Glutamatergic neuron (in vitro differentiated cells): Measurements from ENCODE around the gene RAB3GAP2. TPM values are rescaled to one million over a fixed set of nuclear protein-coding genes. Genes with fewer than 3 reads are reported as not detected.
A peak's percentile ranks its signal among the peaks of the same experiment; 100 is the strongest.
"Not testable (repeated sequence)": the region's sequence is repeated elsewhere in the genome, so short reads cannot be mapped to it uniquely, and the experiment has no call there.

Experiments used
- DNase-seq: peaks from one replicate; pipeline ENCODE4 v3.0.0; 2022
- H3K27ac Mint-ChIP-seq: one replicate; pipeline ENCODE4 v1.8.0; 2020; ENCODE audit warnings: mild to moderate bottlenecking, mixed read lengths, inconsistent platforms; ENCODE audit not compliant: unreplicated experiment
- H3K27me3 Mint-ChIP-seq: one replicate; pipeline ENCODE4 v1.8.0; 2020; ENCODE audit warnings: mild to moderate bottlenecking, moderate library complexity, mixed read lengths, inconsistent platforms; ENCODE audit not compliant: unreplicated experiment
- H3K36me3 Mint-ChIP-seq: one replicate; pipeline ENCODE4 v1.8.0; 2020; ENCODE audit warnings: mild to moderate bottlenecking, mixed read lengths, inconsistent platforms; ENCODE audit not compliant: unreplicated experiment
- H3K4me1 Mint-ChIP-seq: one replicate; pipeline ENCODE4 v1.8.0; 2020; ENCODE audit warnings: mild to moderate bottlenecking, low read depth, mixed read lengths, inconsistent platforms; ENCODE audit not compliant: unreplicated experiment
- H3K4me3 Mint-ChIP-seq: one replicate; pipeline ENCODE4 v1.8.0; 2020; ENCODE audit warnings: mild to moderate bottlenecking, mixed read lengths, inconsistent platforms; ENCODE audit not compliant: unreplicated experiment
- H3K9me3 Mint-ChIP-seq: one replicate; pipeline ENCODE4 v1.8.0; 2020; ENCODE audit warnings: mild to moderate bottlenecking, moderate library complexity, mixed read lengths, inconsistent platforms; ENCODE audit not compliant: unreplicated experiment
- total RNA-seq: library from RNA; stranded (reverse); fragmentation: NEBNext Ultra II Directional; extraction: Animal tissue kit (Norgen Biotek cat#: 25700); gene quantifications from one replicate; pipeline ENCODE4 v1.2.1, GENCODE V29; 2021; ENCODE audit not compliant: unreplicated experiment
- TF ChIP-seq, protein P1 (sequence below): fragments of 200-600 bp; sonication (generic); IDR thresholded peaks from one replicate; pipeline ENCODE4 v1.5.0; 2021; ENCODE audit not compliant: partially characterized antibody, unreplicated experiment

Gene RAB3GAP2
- total RNA-seq, 1 donor from 2014 or later, result 65.3 TPM

DNA sequence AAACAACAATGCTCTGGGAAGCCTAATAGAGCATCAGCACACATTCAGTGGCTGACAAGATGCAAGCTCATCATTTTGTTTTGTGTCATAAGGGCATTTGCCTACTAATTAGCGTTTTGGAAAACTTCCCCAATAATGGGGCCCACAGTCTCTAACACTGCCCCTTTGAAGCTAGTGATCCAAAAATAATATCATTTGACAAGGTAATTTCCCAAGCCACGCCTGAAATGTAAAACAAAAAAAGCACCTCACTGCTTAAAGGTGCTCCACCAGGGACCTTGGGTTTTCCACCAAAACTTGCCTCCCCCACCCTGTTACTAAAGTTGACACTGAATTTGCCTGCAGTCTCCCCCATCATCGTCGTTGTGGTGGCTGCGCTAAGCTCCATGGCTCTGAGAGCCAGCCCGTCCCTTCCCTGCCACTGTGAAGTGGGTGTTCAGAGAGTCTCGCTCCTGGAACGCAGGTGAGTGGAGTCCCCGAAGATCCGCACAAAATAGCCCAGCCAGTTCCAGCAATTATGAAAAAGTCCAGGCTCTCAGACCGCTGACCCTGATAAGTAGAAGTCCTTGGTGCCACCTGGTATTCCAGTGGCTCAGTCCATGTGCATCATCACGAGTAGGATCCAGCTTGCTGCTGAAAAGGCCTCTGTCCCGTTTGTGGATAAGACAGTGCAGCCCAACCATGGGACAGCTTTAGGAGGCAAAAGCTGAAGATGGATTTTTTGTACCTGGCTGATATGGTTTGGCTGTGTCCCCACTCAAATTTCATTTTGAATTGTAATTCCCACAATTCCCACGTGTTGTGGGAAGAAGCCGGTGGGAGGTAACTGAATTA, 52.2 kb downstream of the RAB3GAP2 start:
- peaks cover 16% of the 10 kb centered on the region for H3K4me1 Mint-ChIP-seq
- H3K27me3 Mint-ChIP-seq, result no peaks in the 10 kb centered on the region
- no peak overlapping the region for H3K4me3 Mint-ChIP-seq
- peaks cover 2% of the 10 kb centered on the region for H3K9me3 Mint-ChIP-seq
- peak overlapping the region; percentile 78 for H3K27ac Mint-ChIP-seq
- TF ChIP-seq, protein P1, sequence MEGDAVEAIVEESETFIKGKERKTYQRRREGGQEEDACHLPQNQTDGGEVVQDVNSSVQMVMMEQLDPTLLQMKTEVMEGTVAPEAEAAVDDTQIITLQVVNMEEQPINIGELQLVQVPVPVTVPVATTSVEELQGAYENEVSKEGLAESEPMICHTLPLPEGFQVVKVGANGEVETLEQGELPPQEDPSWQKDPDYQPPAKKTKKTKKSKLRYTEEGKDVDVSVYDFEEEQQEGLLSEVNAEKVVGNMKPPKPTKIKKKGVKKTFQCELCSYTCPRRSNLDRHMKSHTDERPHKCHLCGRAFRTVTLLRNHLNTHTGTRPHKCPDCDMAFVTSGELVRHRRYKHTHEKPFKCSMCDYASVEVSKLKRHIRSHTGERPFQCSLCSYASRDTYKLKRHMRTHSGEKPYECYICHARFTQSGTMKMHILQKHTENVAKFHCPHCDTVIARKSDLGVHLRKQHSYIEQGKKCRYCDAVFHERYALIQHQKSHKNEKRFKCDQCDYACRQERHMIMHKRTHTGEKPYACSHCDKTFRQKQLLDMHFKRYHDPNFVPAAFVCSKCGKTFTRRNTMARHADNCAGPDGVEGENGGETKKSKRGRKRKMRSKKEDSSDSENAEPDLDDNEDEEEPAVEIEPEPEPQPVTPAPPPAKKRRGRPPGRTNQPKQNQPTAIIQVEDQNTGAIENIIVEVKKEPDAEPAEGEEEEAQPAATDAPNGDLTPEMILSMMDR, result no peak
- no peak for DNase-seq
- H3K36me3 Mint-ChIP-seq, result no peaks in the 10 kb centered on the region

DNA sequence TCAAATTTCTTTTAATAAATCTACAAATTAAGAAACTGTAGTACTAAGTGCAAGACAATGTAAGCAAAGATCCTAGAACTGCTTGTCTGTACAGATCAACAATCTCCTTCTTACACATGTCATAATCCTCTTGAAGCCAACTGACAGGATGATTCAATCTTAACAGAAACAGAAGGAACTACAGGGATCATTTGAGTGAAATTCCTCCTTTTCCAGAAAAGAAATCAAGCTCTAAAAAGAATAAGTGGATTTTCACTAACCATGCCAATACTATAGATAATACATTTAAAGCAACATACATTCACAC, 53.2 kb downstream of the RAB3GAP2 start:
- H3K27ac Mint-ChIP-seq, result peak overlapping the region; percentile 13
- no peaks in the 10 kb centered on the region for H3K36me3 Mint-ChIP-seq
- DNase-seq, result no peak
- peaks cover 16% of the 10 kb centered on the region for H3K4me1 Mint-ChIP-seq
- H3K9me3 Mint-ChIP-seq, result peaks cover 2% of the 10 kb centered on the region
- TF ChIP-seq, protein P1, result no peak
- no peak overlapping the region for H3K4me3 Mint-ChIP-seq
- H3K27me3 Mint-ChIP-seq, result no peaks in the 10 kb centered on the region

DNA sequence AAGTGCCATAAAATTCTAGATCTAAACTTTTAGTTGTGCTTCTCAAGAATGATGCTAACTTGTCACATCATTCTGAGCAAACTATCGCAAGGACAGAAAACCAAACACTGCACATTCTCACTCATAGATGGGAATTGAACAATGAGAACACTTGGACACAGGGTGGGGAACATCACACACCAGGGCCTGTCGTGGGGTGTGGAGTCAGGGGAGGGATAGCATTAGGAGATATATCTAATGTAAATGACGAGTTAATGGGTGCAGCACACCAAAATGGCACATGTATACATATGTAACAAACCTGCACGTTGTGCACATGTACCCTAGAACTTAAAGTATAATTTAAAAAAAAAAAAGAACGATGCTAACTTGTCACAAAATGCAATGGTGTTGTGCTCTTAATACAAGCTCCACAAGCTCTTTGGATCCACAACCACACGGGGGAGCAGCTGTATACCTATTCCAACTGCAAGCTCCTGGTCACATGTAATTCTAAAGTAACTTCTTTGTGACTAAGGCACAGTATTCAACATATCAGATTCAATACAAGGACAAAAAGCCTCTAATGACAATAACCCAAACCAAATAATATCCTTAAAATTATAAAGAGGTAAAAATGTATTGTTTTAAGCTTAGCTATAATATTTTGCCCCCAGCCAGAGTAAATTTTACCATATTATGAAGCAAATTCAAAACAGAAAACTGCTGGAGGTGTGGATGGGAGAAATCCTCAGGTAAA, 53.7 kb downstream of the RAB3GAP2 start:
- not testable (repeated sequence) for H3K4me3 Mint-ChIP-seq, H3K27me3 Mint-ChIP-seq, H3K36me3 Mint-ChIP-seq, H3K27ac Mint-ChIP-seq, H3K9me3 Mint-ChIP-seq
- DNase-seq, result peak; percentile 56
- TF ChIP-seq, protein P1, result peak; percentile 43
- H3K4me1 Mint-ChIP-seq, result peaks cover 20% of the 10 kb centered on the region

DNA sequence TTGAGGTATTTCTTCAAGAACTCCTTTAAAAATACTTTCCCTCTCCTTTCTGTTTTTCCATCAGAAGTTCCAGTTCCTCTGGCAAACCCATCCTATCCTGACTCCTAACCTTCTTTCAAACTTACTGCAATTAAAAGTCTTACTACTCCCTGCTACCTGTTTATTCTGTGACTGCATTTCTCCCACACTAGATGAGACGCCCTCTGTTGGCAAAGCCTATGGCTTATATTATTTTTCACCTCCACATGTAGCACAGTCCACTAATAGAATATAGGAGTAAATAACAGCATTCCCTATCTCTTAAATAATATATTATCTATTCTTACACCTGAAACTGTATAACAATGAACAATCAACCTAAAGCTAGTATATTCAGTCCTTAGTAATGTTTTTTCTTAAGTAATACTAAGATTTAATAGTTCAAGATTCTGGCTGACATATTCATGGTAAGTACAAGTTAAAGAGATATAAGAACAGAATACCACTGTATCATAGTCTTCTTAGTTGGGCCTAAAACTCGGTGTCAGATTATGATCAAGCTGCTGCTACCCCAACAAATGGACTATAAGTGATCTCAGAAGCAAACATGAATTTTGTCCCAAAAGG, 54.8 kb downstream of the RAB3GAP2 start:
- no peak overlapping the region for H3K4me3 Mint-ChIP-seq
- peaks cover 24% of the 10 kb centered on the region for H3K4me1 Mint-ChIP-seq
- H3K27me3 Mint-ChIP-seq, result no peaks in the 10 kb centered on the region
- TF ChIP-seq, protein P1, result peak; percentile 27
- no peaks in the 10 kb centered on the region for H3K36me3 Mint-ChIP-seq
- H3K27ac Mint-ChIP-seq, result no peak overlapping the region
- H3K9me3 Mint-ChIP-seq, result peaks cover 2% of the 10 kb centered on the region
- DNase-seq, result no peak
